WTC11 (cell line): ENCODE results near the gene ARF6.
"Not testable (repeated sequence)": the region's sequence is repeated elsewhere in the genome, so short reads cannot be mapped to it uniquely, and the experiment has no call there.

ENCODE experiments used
- ATF3 ChIP-seq: sonication (generic); formaldehyde crosslinking; conservative IDR thresholded peaks from 2 replicates; pipeline ENCODE4 v1.8.1; 2022; ENCODE audit warnings: mild to moderate bottlenecking, missing genetic modification reagents
- CTCF ChIP-seq: fragments of 200-600 bp; IDR thresholded peaks from 2 replicates; pipeline ENCODE4 v1.8.0; 2022; ENCODE audit warnings: antibody characterized with exemption
- USF1 ChIP-seq: sonication (generic); formaldehyde crosslinking; IDR thresholded peaks from 2 replicates; pipeline ENCODE4 v1.8.0; 2022; ENCODE audit warnings: mild to moderate bottlenecking, missing genetic modification reagents
- ZSCAN18 ChIP-seq: fragments of 250-450 bp; sonication (Bioruptor Pico); IDR thresholded peaks from 2 replicates; pipeline ENCODE4 v2.1.2; 2022; ENCODE audit warnings: mild to moderate bottlenecking, moderate library complexity

GRCh38 chr14:49894214-49895107 is 1.6 kb downstream of the ARF6 start:
- not testable (repeated sequence) for TF ChIP-seq USF1 (CRISPR knock-in tag); ZSCAN18 (CRISPR knock-in tag); CTCF; ATF3
